Hematopoietic multipotent progenitor cell (in vitro differentiated cells): ENCODE measurements around the gene PPP1R14B. TPM values are rescaled to one million over a fixed set of nuclear protein-coding genes. Genes with fewer than 3 reads are reported as not detected.

Experiments
- DNase-seq, 3 donors: peaks; one replicate each; pipeline ENCODE4 v3.0.0-alpha.2; 2011 to 2015; ENCODE audit warnings: low read depth in 2 of 3, low spot score in 2 of 3
- total RNA-seq: library from RNA; depleted of rRNA; stranded (reverse); fragments of >200 nt; gene quantifications from one replicate; pipeline ENCODE4 v1.2.3, GENCODE V29; 2012

PPP1R14B gene
- total RNA-seq, 1 donor: 77.0 TPM

GRCh38 chr11:64218628-64219353, 28.0 kb downstream of the PPP1R14B start:
- no peak for DNase-seq

- peak in 1 of 3 donors; percentile 53 for DNase-seq
These were observed 29.9 kb downstream of the PPP1R14B start for GRCh38 chr11:64216879-64217278.

GRCh38 chr11:64211181-64211872, 35.4 kb downstream of the PPP1R14B start:
- no peak for DNase-seq

GRCh38 chr11:64210301-64211020, 36.3 kb downstream of the PPP1R14B start:
- DNase-seq: no peak

- DNase-seq: no peak
These were observed 37.2 kb downstream of the PPP1R14B start for GRCh38 chr11:64209563-64209843.

GRCh38 chr11:64208796-64209562, 37.8 kb downstream of the PPP1R14B start:
- DNase-seq: no peak

GRCh38 chr11:64208086-64208795, 38.5 kb downstream of the PPP1R14B start:
- DNase-seq: no peak

GRCh38 chr11:64207256-64208085, 39.3 kb downstream of the PPP1R14B start:
- peak in 2 of 3 donors; percentile 93 to 94 for DNase-seq

- DNase-seq: peak in 2 of 3 donors; percentile 85 to 93
These were observed 40.1 kb downstream of the PPP1R14B start, which contains the start of gene FERMT3 for GRCh38 chr11:64206457-64207255. Gene FERMT3, plus strand, starts transcription at chr11:64206721. Its CDS starts 644 bp downstream, at chr11:64207365.

GRCh38 chr11:64204464-64204989, 42.2 kb downstream of the PPP1R14B start:
- DNase-seq: peak; percentile 72 to 96 (median 93)

GRCh38 chr11:64204080-64204440, 42.7 kb downstream of the PPP1R14B start:
- no peak for DNase-seq

- DNase-seq: no peak
These were observed 43.2 kb downstream of the PPP1R14B start for GRCh38 chr11:64203421-64204079.

- no peak for DNase-seq
These were observed 43.8 kb downstream of the PPP1R14B start for GRCh38 chr11:64202992-64203391.

- DNase-seq: no peak
These were observed 45.2 kb downstream of the PPP1R14B start for GRCh38 chr11:64201543-64201942.

- no peak for DNase-seq
These were observed 48.2 kb downstream of the PPP1R14B start for GRCh38 chr11:64198511-64198910.

GRCh38 chr11:64196626-64197025, 50.1 kb downstream of the PPP1R14B start:
- no peak for DNase-seq
